ENCODE results near the gene VAV2.

DNA sequence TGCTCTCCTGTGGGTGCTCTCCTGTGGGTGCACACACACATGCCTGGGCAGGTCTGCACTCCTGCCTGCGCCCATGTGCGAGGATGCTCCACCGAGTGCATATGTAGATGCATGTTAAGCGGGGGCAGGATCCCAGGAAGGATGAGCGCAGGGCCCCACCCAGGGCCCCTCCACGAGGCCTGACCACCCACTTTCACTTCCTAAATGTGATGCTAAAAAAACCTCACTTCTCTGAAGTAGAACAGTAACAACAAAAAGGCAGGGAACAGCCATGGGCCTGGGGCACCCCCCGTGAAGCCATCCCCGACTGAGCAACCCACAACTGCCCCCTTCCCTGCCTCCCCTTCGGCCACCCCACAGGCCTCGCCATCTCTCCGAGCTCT lies 205.8 kb downstream of the VAV2 start:
- no peak for TF ChIP-seq EZH2 (IDR thresholded peaks at IDR 0.05; ENCODE audit: low read length, unreplicated experiment)
- TF ChIP-seq, protein P1, sequence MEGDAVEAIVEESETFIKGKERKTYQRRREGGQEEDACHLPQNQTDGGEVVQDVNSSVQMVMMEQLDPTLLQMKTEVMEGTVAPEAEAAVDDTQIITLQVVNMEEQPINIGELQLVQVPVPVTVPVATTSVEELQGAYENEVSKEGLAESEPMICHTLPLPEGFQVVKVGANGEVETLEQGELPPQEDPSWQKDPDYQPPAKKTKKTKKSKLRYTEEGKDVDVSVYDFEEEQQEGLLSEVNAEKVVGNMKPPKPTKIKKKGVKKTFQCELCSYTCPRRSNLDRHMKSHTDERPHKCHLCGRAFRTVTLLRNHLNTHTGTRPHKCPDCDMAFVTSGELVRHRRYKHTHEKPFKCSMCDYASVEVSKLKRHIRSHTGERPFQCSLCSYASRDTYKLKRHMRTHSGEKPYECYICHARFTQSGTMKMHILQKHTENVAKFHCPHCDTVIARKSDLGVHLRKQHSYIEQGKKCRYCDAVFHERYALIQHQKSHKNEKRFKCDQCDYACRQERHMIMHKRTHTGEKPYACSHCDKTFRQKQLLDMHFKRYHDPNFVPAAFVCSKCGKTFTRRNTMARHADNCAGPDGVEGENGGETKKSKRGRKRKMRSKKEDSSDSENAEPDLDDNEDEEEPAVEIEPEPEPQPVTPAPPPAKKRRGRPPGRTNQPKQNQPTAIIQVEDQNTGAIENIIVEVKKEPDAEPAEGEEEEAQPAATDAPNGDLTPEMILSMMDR (conservative IDR thresholded peaks at IDR 0.05; ENCODE audit: low read depth, low read length): no peak
